Upper lobe of right lung (tissue), 1 donor: Measurements from ENCODE around the gene METTL9. TPM values are rescaled to one million over a fixed set of nuclear protein-coding genes. Genes with fewer than 3 reads are reported as not detected.
"Not testable (repeated sequence)": the region's sequence is repeated elsewhere in the genome, so short reads cannot be mapped to it uniquely, and the experiment has no call there.

Source experiments
- ATAC-seq: fragments of 200-7000 bp; cut with Tn5 transposase; one replicate; pipeline ENCODE4 v1.9.1; 2020; ENCODE audit warnings: mild to moderate bottlenecking, moderate library complexity
- DNase-seq: peaks from one replicate; pipeline ENCODE4 v3.0.0-alpha.2; 2020
- H3K27ac ChIP-seq: fragments of 200-600 bp; one replicate; pipeline ENCODE4 v1.8.0; 2022
- H3K27me3 ChIP-seq: fragments of 200-600 bp; one replicate; pipeline ENCODE4 v1.8.0; 2022; ENCODE audit warnings: mild to moderate bottlenecking
- H3K36me3 ChIP-seq: fragments of 200-600 bp; one replicate; pipeline ENCODE4 v1.8.0; 2022
- H3K4me1 ChIP-seq: fragments of 200-600 bp; one replicate; pipeline ENCODE4 v1.8.0; 2022
- H3K4me3 ChIP-seq: fragments of 200-600 bp; one replicate; pipeline ENCODE4 v1.8.0; 2022; ENCODE audit warnings: mild to moderate bottlenecking
- H3K9me3 ChIP-seq: fragments of 200-600 bp; one replicate; pipeline ENCODE4 v1.8.0; 2022
- CTCF ChIP-seq: fragments of 200-600 bp; IDR thresholded peaks from one replicate; pipeline ENCODE4 v1.8.0; 2022; ENCODE audit warnings: antibody characterized with exemption
- intact Hi-C: fragments of 100-400 bp; cut with DNase I; formaldehyde crosslinking; loops from one replicate; pipeline ENCODE4 v1.11.0; 2022
- total RNA-seq: library from RNA; stranded (reverse); fragmentation: NEBNext Ultra II Directional; extraction: Animal tissue kit (Norgen Biotek cat#: 25700); gene quantifications from one replicate; pipeline ENCODE4 v1.2.1, GENCODE V29; 2021
- donor health status: DM: no; HTN: yes; CAD: no; lungs with severe emphysema.

The METTL9 gene
- total RNA-seq, 1 donor from 2014 or later, result 84.0 TPM

DNA sequence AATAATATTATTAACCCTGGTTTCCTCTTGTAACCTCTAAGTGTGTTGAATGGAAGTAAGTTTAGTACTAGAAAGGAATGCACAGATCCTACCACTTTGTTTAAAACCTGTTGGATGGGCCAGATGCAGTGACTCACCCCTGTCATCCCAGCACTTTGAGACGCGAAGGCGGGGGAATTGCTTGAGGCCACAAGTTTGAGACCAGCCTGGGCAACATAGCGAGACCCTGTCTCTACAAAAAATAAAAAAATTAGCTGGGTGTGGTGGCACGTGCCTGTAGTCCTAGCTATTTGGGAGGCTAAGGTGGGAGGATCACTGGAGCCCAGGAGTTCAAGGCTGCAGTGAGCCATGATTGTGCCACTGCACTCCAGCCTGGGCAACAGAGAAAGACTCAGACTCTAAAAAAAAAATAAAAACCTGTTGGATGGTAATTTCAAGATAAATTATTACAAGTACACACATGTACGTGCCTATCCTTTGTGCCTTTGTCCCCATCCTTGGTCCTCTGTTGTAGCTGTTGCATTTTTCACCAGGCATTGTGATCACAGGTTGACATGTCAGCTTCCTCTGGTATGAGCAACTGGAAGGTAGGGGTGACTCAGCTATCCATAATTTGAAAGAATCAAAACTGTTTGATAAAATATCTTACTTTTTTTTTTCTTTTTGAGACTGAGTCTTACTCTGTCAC, 30.7 kb upstream of the METTL9 start:
- Histone ChIP-seq H3K9me3 (no peaks in the 10 kb centered on the region), H3K27ac (no peak overlapping the region), H3K27me3 (peaks cover 5% of the 10 kb centered on the region), H3K36me3 (no peaks in the 10 kb centered on the region), H3K4me1 (peaks cover 9% of the 10 kb centered on the region), H3K4me3 (no peak overlapping the region)
- intact Hi-C loops, result loop anchor here (5.0 kb wide), 1 partner anchor 1124 kb away; no protein-coding TSS in a partner anchor
- TF ChIP-seq CTCF, result no peak
- peak; percentile 27 for DNase-seq
- no peak for ATAC-seq

DNA sequence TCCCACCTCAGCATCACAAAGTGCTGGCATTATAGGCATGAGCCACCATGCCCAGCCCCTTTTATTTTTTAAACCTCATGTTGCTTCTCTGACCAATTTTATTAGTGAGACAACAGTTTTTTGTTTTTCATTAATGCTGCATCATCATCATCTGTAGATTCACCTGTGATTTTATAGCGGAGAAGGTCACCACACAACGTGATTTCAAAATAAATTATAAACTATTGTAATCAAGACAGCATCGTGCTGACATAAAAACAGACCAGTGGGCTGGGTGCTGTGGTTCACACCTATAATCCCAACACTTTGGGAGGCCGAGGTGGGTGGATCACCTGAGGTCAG, 28.7 kb upstream of the METTL9 start:
- H3K9me3 ChIP-seq, result no peaks in the 10 kb centered on the region
- DNase-seq (no peak), ATAC-seq (no peak)
- no peak overlapping the region for H3K4me3 ChIP-seq
- no peak for TF ChIP-seq CTCF
- no peaks in the 10 kb centered on the region for H3K36me3 ChIP-seq
- H3K4me1 ChIP-seq, result peaks cover 6% of the 10 kb centered on the region
- intact Hi-C loops, result loop anchor here (10.0 kb wide), 1 partner anchor 46 kb away; no protein-coding TSS in a partner anchor
- no peak overlapping the region for H3K27ac ChIP-seq
- peaks cover 5% of the 10 kb centered on the region for H3K27me3 ChIP-seq

GRCh38 chr16:21573506-21573905, 25.9 kb upstream of the METTL9 start:
- H3K27ac ChIP-seq, ATAC-seq, H3K9me3 ChIP-seq, DNase-seq, H3K4me1 ChIP-seq, H3K36me3 ChIP-seq, H3K4me3 ChIP-seq, H3K27me3 ChIP-seq: not testable (repeated sequence)
- intact Hi-C loops, result loop anchor here (10.0 kb wide), 1 partner anchor 49 kb away; no protein-coding TSS in a partner anchor

GRCh38 chr16:21574372-21574771, 25.0 kb upstream of the METTL9 start:
- Histone ChIP-seq H3K4me3 (no peak overlapping the region), H3K27ac (no peak overlapping the region), H3K27me3 (peaks cover 5% of the 10 kb centered on the region), H3K4me1 (no peaks in the 10 kb centered on the region), H3K36me3 (no peaks in the 10 kb centered on the region), H3K9me3 (no peaks in the 10 kb centered on the region)
- no peak for TF ChIP-seq CTCF
- no peak for DNase-seq
- ATAC-seq, result no peak
- intact Hi-C loops, result loop anchor here (10.0 kb wide), 1 partner anchor 50 kb away; no protein-coding TSS in a partner anchor

DNA sequence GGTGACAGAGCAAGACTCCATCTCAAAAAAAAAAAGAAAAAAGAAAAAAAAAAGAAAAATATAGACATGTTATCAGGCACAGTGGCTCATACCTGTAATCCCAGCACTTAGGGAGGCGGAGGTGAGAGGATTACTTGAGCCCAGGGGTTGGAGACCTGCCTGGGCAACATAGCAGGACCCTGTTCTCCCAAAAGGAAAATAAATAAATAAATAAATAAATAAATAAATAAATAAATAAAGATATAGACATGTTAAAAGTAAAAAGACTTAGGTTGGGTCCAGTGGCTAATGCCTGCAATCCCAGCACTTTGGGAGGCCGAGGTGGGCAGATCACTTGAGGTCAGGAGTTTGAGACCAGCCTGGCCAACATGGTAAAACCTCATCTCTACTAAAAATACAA, 23.1 kb upstream of the METTL9 start:
- H3K9me3 ChIP-seq, H3K4me1 ChIP-seq, H3K36me3 ChIP-seq, DNase-seq, H3K4me3 ChIP-seq, ATAC-seq, H3K27me3 ChIP-seq, H3K27ac ChIP-seq: not testable (repeated sequence)
- intact Hi-C loops, result loop anchor here (10.0 kb wide), 1 partner anchor 52 kb away; no protein-coding TSS in a partner anchor

- H3K9me3 ChIP-seq, DNase-seq, H3K27ac ChIP-seq, ATAC-seq, H3K27me3 ChIP-seq, H3K36me3 ChIP-seq, H3K4me3 ChIP-seq, H3K4me1 ChIP-seq: not testable (repeated sequence)
- intact Hi-C loops, result loop anchor here (10.0 kb wide), 1 partner anchor 53 kb away; no protein-coding TSS in a partner anchor
Measured at GRCh38 chr16:21577487-21577886, 21.9 kb upstream of the METTL9 start.

- not testable (repeated sequence) for H3K9me3 ChIP-seq, H3K27me3 ChIP-seq, H3K27ac ChIP-seq, H3K36me3 ChIP-seq, DNase-seq, H3K4me1 ChIP-seq, ATAC-seq, H3K4me3 ChIP-seq
- intact Hi-C loops, result loop anchor here (10.0 kb wide), 1 partner anchor 54 kb away; no protein-coding TSS in a partner anchor
Measured at GRCh38 chr16:21578311-21578710, 21.1 kb upstream of the METTL9 start.

GRCh38 chr16:21580131-21580530, 19.2 kb upstream of the METTL9 start:
- intact Hi-C loops, result loop anchor here (5.0 kb wide), 1 partner anchor 122 kb away; no protein-coding TSS in a partner anchor
- ATAC-seq, H3K4me3 ChIP-seq, H3K27me3 ChIP-seq, DNase-seq, H3K4me1 ChIP-seq, H3K9me3 ChIP-seq, H3K36me3 ChIP-seq, H3K27ac ChIP-seq: not testable (repeated sequence)
